SKM-1 (cell line): Measurements from ENCODE around the gene DNAJC12.
"Not testable (repeated sequence)": the region's sequence is repeated elsewhere in the genome, so short reads cannot be mapped to it uniquely, and the experiment has no call there.

Source experiments
- DNase-seq: peaks from one replicate; lab custom pipeline; 2025; ENCODE audit not compliant: unreplicated experiment; lab: John Stamatoyannopoulos, UW

DNAJC12 gene

DNA sequence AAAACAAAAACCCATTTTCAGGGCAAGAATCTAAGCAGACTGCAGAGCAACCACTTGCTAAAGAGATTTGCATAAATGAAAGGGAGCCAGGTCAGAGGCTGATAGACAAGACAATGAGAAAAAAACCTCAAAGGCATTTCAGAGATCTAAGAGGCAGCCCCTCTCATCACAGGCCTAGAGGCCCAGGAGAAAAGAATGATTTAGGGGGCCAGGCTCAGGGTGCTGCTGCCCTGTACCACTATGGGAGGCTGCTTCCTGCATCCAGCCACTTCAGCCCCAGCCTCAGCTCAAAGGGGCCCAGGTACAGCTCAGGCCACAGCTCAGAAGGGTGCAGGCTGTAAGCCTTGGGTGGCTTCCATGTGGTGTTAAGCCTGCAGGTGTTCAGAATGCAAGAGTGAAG, 3.7 kb upstream of the DNAJC12 start:
- no peak for DNase-seq

DNA sequence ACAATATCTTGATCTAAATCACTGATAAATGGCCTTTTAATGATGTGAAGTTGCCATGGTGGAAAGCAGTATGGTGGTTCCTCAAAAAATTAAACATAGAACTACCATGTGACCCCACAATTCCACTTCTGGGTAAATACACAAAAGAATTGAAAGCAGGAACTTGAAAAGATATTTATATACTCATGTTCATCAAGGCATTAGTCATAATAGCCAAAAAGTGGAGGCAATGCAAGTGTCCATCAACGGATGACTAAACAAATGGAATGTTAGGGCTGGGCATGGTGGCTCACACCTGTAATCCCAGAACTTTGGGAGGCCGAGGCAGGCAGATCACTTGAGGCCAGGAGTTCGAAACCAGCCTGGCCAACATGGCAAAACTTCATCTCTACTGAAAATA, 2.0 kb upstream of the DNAJC12 start:
- DNase-seq: no peak

DNA sequence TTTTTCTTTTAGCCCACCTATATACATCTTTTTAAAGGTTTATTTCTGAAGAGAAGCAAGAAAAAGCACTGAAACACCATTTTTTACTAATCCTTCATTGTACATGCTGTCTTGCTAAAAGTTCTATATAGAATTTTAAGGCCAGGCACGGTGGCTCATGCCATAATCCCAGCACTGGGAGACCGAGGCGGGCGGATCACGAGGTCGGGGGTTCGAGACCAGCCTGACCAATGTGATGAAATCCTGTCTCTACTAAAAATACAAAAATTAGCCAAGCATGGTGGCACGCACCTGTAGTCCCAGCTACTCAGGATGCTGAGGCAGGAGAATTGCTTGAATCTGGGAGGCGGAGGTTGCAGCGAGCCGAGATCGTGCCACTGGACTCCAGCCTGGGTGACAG, 1.5 kb upstream of the DNAJC12 start:
- DNase-seq: not testable (repeated sequence)

DNA sequence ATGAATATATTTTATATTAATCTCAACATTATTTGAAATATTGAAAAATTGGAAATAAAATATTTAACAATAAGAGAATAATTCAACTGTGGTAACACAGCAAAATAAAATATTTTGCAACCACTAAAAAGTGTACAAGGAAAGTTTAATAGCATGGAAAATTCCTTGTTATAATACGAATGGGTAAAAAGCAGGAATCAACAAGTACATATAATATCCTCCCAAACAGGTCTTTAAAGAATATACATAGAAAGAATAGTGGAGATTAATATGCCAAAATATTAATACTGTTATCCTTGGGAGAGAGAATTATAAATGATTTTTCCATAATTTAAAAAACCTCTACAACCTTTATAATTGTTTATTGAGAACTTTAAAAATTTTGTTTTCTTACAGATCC, 1.0 kb downstream of the DNAJC12 start:
- no peak for DNase-seq

DNA sequence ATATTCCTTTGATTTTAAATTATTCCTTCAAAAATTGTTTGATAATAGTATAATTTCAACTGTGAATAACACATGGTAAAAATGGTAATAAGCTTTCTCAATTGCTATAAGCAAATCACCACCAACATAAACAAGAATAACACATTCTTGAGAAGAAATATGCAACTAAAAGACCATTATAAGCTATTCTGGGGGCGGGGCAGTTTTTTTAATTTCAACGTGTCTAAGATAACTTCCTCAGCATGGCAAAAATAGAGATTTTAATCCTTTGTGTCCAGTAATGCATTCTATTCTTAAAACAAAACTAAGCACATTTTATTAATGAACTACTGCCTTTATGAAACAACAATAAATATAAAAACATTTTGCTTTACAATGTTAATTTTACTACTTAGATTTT, 1.5 kb downstream of the DNAJC12 start:
- DNase-seq: no peak

DNA sequence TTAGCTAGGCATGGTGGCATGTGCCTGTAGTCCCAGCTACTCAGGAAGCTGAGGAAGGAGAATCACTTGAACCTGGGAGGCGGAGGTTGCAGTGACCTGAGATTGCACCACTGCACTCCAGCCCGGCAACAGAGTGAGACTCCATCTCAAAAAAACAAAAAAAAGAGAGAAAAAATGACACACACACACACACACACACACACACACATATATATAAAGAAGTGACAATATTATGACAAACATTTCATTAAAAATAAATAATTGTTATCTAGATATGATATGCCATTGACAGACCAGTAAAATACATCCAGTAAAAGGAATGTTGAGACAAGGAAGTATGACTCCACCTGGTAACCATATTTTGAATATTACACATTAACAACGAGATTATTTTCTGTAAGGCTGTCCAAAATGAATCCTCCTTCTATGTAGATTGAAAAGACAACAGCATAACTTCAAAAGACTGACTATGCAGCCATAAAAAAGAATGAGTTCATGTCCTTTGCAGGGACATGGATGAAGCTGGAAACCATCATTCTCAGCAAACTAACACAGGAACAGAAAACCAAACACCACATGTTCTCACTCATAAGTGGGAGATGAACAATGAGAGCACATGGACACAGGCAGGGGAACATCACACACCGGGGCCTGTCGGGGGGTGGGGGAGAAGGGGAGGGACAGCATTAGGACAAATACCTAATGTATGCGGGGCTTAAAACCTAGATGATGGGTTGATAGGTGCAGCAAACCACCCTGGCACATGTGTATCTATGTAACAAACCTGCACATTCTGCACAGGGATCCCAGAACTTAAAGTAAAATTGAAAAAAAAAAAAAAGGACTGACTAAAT, 2.2 kb downstream of the DNAJC12 start:
- DNase-seq: not testable (repeated sequence)

DNA sequence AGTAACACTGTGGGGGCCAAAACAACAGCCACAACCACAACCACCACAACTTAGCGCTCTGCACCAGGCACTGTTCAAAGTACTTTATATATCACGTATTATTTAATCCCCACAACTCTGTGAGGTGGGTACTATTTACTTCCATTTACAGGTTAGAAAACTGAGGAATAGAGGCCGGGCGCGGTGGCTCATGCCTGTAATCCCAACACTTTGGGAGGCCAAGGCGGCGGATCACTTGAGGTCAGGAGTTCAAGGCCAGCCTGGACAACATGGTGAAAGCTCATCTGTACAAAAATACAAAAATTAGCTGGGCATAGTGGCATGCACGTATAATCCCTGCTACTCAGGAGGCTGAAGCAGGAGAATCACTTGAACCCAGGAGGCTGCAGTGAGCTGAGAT, 3.6 kb downstream of the DNAJC12 start:
- no peak for DNase-seq

DNA sequence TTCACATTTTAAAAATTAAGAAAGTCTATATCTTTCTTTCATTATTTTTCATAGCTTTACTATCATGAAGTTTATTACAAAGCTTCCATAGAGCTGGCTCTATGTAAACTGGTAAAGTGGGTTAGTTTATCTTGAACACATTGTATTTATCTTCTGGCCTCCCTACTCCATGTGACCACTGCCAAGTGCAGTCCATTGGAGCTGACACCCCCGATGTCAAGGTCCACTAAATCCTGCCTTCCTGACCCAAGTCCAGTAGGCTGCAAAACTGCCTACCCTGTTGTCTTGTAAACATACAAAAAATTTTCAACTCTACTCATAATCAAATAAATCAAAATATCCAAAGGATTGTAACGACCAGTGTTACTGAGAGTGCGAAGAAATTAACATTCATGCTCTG, 10.2 kb downstream of the DNAJC12 start:
- DNase-seq: no peak

DNA sequence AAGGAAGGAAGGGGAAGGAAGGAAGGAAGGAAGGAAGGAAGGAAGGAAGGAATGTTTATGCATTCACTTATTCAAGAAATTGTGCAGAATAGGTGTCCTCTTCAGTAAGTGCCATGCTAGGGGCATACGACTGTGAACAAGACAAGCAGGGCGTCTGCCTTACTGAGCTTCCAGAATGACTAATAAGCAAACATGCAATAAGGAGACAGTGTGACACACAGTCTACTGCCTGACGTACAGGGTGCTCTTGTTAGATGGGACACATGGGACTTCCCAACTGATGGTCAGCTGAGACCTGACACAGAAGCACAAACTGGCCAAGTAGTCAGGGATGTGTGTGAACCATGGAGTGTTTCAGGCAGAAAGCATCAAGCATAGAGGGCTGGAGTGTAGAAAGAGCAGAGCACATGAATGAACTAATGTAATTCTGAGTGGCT, 18.2 kb downstream of the DNAJC12 start:
- no peak for DNase-seq

DNA sequence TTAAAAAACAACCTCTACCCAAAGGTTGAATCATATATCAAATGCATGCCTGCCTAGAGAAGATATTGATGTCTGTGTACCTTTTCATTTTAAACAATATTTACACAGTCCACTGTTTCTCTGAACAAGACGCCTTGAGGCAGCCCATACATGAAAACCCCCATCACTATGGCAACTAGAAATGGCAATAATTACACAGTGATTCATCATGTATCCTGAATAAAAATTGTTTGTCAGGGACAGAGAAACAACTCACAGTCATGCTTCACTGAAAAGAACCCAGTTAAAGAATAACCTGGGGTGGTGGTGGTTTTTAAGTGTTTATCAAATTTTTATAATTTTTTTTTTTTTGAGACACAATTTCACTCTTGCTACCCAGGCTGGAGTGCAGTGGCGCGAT, 19.7 kb downstream of the DNAJC12 start:
- DNase-seq: no peak

DNA sequence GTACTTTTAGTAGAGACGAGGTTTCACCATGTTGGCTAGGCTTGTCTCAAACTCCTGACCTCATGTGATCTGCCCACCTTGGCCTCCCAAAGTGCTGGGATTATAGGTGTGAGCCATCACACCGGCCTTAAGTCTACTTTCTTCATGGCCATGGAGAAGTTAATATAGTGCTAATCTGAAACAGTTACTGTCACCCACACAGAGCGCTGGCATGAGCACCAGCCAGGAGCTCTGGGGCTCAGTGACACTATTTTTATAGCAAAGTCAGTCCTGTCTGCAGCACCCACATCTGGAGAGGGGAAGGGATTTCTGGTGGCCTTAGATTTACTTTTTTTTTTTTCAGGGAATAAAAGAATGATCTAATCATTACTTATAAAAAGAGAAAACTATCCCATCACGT, 21.3 kb downstream of the DNAJC12 start:
- no peak for DNase-seq

DNA sequence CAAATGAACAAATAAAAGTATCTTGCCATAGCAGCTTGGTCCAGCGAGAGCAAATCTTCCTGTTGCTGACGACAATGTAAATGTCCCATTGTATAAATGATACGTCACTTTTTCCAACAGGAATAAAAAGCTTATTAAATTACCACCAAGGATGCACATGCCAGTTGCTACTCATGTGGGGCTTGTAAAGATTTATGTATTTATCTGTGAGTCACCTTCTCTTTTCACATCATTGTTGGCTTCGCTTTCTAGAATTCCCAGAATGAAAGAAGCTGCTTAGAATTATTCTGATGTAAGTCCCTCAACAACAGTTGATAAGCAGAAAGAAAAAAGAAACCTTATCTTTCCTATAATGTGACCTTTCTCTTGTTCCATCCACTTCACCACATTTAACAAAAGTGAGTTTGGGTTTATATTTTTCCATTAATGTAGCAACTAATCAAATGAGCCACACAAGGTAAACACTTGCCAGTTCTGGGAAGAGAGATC, 22.4 kb downstream of the DNAJC12 start:
- no peak for DNase-seq

DNA sequence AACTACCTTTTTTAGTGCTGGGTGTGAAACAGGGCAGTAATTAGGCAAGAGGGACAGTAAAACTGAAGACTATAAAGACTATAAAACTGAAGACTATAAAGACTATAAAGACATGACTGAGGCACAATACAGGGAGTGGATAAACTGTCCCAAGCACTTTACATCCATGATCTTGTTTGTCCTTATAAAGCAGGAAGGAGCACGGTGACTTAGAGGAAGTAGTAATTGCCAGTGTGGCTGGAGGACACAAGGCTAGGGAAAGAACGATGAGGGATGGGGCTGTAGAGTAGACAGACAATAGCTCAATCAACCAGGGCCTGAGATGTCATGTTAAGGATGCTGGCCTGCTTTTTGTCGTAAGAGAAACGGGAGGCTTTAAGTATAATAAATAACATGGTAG, 26.0 kb downstream of the DNAJC12 start:
- DNase-seq: no peak

DNA sequence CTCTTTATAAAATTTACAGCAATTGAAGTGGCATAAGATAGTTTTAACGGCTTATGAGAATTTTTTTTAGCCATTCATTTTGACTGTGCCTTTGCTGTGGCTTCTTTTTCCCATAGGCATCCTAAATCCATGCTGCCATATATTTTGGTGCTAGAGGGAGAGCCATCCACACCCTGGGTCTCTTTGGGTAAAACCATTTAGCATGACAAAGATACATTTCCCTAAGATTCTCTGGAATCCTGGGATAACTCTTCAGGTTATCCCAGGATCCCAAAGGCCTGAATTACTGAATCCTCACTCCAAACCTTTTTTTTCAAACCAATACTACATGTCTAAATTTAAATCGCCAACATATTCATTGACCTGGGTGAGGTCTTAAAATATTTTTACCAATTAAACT, 28.9 kb downstream of the DNAJC12 start:
- DNase-seq: no peak

DNA sequence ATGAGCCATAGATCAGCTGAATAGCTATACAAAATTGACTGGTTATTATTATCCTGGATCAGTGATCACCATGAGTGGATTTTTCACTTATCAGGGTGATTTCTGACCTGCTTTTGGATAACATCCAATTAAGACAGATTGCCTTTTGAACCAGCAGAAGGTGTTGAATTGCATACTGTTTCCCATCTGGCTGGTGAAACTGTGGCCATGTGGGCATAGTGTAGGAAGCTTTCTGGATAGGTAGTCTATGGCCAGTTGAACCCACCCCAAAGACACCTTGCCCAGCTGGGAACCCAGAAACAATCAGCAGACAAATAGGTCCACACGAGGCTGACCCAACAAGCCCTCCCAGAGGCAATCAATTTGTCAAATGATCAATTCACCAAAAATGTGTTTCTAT, 29.3 kb downstream of the DNAJC12 start:
- no peak for DNase-seq

DNA sequence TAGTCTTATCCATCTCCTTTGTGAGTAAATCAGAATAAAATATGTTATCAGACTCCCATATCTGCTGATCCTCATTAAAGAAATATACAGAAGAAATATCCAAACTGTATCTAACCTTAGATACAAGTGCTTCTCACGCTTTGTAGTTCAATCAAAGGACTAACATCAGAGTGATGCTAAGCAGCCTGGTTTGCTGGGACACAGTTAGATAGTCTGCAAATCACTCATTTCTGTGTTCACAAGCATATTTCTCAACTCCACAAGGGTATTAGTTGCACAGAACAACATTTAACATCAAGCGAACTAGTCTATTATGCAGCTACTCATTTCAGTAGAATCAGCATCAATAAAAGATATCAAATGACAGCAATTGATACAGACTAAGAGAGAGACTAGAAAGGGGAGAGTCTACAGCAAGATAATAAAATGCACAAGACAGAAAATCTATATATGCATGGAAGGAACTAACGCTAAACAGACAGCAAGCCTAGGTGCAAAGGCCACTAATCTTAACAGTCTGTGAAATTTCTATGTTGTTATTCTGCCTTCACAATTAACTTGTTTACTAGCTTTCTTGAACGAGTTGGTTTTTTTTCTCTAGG, 30.0 kb downstream of the DNAJC12 start:
- DNase-seq: no peak

DNA sequence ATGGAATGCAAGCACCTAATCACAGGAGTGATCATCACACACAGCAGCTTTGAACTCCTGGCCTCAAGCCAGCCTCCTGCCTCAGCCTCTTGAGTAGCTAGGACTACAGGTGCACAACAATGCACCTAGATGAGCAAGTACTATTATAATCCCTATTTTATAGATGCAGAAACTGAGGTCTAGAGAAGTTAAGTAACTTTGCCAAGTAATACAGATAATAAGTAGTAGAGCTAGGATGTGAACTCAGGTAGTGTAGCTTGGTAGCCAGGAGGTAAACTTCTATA, 33.7 kb downstream of the DNAJC12 start:
- DNase-seq: no peak

DNA sequence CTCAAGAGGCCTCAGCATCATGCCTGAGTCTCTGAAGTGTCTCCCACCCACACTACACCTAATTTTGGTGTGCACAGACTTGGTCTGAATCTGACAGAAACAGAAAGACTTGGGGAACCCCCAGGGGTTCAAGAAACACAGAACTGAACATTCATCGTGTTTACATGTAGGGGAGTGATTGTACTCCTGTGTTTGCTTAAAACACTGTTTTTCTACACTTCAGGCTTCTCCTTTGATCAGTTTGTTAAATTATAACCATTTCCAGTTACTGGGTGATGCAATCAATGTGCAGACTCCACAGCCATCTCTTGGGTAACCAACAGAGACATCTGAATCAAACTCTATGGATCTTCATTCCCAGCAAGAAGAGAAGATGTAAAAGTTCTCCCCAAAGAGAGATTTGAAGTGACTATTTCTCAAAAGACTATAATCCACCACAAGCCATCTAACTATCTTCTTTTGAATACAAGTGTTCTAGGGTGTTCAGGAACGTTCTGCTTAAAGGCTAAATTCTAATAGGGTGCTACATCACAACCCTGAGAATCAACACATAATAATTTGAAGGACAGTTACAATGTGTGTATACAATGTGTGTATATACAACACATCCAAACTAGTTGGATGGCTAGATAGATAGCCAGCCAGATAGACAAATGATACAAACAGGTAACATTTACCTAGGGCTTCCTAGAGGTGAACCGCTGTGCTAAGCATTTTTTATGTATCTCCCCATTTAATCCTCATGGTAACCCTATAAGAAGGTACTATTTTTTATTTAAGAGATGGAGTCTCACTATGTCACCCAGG, 34.2 kb downstream of the DNAJC12 start:
- no peak for DNase-seq

DNA sequence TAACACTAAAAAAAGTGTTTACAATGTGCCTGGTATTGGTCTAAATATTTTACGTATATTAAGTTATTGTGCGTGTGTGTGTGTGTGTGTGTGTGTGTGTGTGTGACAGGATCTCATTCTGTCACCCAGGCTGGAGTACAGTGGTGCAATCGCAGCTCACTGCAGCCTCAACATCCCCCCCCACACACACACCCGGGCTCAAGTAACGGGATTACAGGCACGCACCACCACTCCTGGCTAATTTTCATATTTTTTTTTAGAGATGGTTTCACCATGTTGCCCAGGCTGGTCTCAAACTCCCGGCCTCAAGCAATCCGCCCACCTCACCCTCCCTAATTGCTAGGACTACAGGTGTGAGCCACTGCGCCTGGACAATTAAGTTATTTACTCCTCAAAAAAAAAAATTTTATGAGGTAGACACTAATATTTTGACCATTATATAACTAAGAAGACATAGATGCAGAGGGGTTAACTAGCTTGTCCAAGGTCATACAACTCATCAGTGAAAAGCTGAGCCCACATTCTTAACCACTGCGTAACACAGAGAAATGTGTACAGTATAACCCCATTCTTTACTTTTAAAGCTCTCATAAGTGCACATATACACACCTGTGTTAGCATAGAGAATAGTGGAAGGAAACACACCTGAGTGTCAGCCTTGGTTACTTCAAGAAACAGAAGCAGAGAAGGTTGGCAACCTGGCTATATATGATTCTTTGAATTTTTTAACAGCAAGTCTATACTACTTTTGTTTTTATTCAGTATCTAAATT, 35.0 kb downstream of the DNAJC12 start:
- no peak for DNase-seq

DNA sequence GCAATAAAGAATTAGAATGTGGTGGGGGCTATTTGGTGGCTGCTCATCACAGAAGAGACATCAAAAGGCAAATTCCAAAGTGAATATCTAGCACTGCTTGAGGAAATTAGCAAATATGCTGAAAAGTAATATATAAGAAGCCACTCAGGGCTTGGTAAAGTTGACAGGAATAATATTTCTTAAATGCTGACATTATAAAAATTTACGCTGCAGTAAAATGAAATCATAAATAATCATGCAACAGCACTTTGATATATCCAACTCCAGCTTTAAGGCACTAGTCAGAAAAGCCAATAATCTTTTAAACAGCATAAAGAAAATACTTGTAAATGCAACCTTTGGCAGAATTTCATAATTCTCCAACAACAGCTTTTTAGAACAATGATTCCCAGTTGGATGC, 36.9 kb downstream of the DNAJC12 start:
- DNase-seq: no peak

DNA sequence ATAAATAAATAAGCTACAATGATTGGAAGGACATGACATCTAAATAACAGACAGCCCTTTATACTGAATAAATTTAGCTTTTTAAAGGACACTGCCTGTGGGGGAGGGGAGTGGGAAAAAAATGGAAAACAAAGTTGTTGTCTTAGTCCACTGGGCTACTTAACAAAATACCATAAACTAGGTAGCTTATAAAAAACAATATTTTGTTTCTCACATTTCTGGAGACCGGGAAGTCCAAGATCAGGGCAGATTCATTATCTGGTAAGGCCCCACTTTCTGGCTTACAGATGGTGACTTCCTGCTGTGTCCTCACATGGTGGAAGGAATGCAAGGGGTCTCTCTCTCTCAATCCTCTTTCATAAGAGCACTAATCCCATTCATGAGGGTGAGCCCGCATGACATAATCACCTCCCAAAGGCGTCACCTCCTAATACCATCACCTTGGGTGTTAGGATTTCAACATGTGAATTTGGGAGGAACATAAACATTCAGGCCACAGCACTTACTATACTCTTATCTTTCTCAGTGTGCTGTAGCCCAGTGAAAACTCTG, 43.0 kb downstream of the DNAJC12 start:
- no peak for DNase-seq
